ENCODE measurements around the gene NOP9.

GRCh38 chr14:24278424-24278823 is 21.2 kb upstream of the NOP9 start:
- TF ChIP-seq EZH2 (IDR thresholded peaks at IDR 0.05) (no peak), EZH2phosphoT487 (IDR thresholded peaks at IDR 0.05) (no peak)
